Adipocyte (in vitro differentiated cells): ENCODE results near the gene CDC25A.
A peak's percentile ranks its signal among the peaks of the same experiment; 100 is the strongest.

Experiments used
- DNase-seq: peaks from one replicate; pipeline ENCODE4 v3.0.0-alpha.2; 2015; ENCODE audit warnings: low read depth
- H3K27me3 ChIP-seq: replicated peaks from 2 replicates; pipeline ENCODE4 v1.7.0; 2013; ENCODE audit warnings: mild to moderate bottlenecking, low read length, moderate library complexity; ENCODE audit not compliant: control insufficient read depth, insufficient read depth
- H3K36me3 ChIP-seq: 2 replicates; pipeline ENCODE4 v1.7.0; 2013; ENCODE audit warnings: low read length, mild to moderate bottlenecking, moderate library complexity; ENCODE audit not compliant: control insufficient read depth, insufficient read depth, severe bottlenecking
- H3K4me1 ChIP-seq: 2 replicates; pipeline ENCODE4 v1.7.0; 2013; ENCODE audit warnings: mild to moderate bottlenecking, low read length, moderate library complexity; ENCODE audit not compliant: control insufficient read depth, insufficient read depth
- H3K4me3 ChIP-seq: 2 replicates; pipeline ENCODE4 v1.7.0; 2013; ENCODE audit warnings: mild to moderate bottlenecking, low read length, moderate library complexity
- H3K9ac ChIP-seq: 2 replicates; pipeline ENCODE4 v1.7.0; 2013; ENCODE audit warnings: mild to moderate bottlenecking, low read length, moderate library complexity
- H3K9me3 ChIP-seq: 2 replicates; pipeline ENCODE4 v1.7.0; 2013; ENCODE audit warnings: mild to moderate bottlenecking, low read length, moderate library complexity; ENCODE audit not compliant: control insufficient read depth

Gene CDC25A

GRCh38 chr3:48194446-48195071, 6.3 kb upstream of the CDC25A start:
- no peak overlapping the region for H3K9ac ChIP-seq
- no peak overlapping the region for H3K4me3 ChIP-seq
- no peaks in the 10 kb centered on the region for H3K9me3 ChIP-seq
- peaks cover 2% of the 10 kb centered on the region for H3K4me1 ChIP-seq
- H3K27me3 ChIP-seq = peaks cover 2% of the 10 kb centered on the region
- no peaks in the 10 kb centered on the region for H3K36me3 ChIP-seq
- DNase-seq = peak; percentile 82

- H3K27me3 ChIP-seq = no peaks in the 10 kb centered on the region
- H3K36me3 ChIP-seq = no peaks in the 10 kb centered on the region
- H3K4me3 ChIP-seq = no peak overlapping the region
- H3K9me3 ChIP-seq = no peaks in the 10 kb centered on the region
- DNase-seq = no peak
- H3K9ac ChIP-seq = no peak overlapping the region
- peaks cover 13% of the 10 kb centered on the region for H3K4me1 ChIP-seq
Observed at GRCh38 chr3:48190911-48191310, 2.7 kb upstream of the CDC25A start.

- H3K9ac ChIP-seq = no peak overlapping the region
- no peaks in the 10 kb centered on the region for H3K27me3 ChIP-seq
- DNase-seq = no peak
- H3K4me3 ChIP-seq = no peak overlapping the region
- peaks cover 11% of the 10 kb centered on the region for H3K4me1 ChIP-seq
- no peaks in the 10 kb centered on the region for H3K9me3 ChIP-seq
- H3K36me3 ChIP-seq = no peaks in the 10 kb centered on the region
Observed at GRCh38 chr3:48189321-48189720, 1.1 kb upstream of the CDC25A start.

- Histone ChIP-seq H3K27me3 (no peaks in the 10 kb centered on the region), H3K9ac (peak overlapping the region; percentile 79), H3K4me1 (peaks cover 11% of the 10 kb centered on the region), H3K4me3 (peak overlapping the region; percentile 92), H3K9me3 (no peaks in the 10 kb centered on the region), H3K36me3 (no peaks in the 10 kb centered on the region)
- peak; percentile 67 for DNase-seq
Observed at GRCh38 chr3:48187579-48188265, 495 bp downstream of the CDC25A start.

GRCh38 chr3:48187301-48187578, 977 bp downstream of the CDC25A start:
- no peaks in the 10 kb centered on the region for H3K27me3 ChIP-seq
- H3K4me1 ChIP-seq = peaks cover 11% of the 10 kb centered on the region
- peak overlapping the region; percentile 79 for H3K9ac ChIP-seq
- peak overlapping the region; percentile 92 for H3K4me3 ChIP-seq
- peak; percentile 43 for DNase-seq
- no peaks in the 10 kb centered on the region for H3K36me3 ChIP-seq
- no peaks in the 10 kb centered on the region for H3K9me3 ChIP-seq

- Histone ChIP-seq H3K27me3 (no peaks in the 10 kb centered on the region), H3K36me3 (no peaks in the 10 kb centered on the region), H3K9me3 (no peaks in the 10 kb centered on the region), H3K9ac (peak overlapping the region; percentile 79), H3K4me1 (peaks cover 11% of the 10 kb centered on the region), H3K4me3 (peak overlapping the region; percentile 92)
- DNase-seq = peak; percentile 29
Observed at GRCh38 chr3:48186631-48187300, 1.5 kb downstream of the CDC25A start.

- Histone ChIP-seq H3K4me1 (peaks cover 11% of the 10 kb centered on the region), H3K9ac (no peak overlapping the region), H3K27me3 (no peaks in the 10 kb centered on the region), H3K9me3 (no peaks in the 10 kb centered on the region), H3K36me3 (no peaks in the 10 kb centered on the region), H3K4me3 (no peak overlapping the region)
- no peak for DNase-seq
Observed at GRCh38 chr3:48185129-48185528, 3.1 kb downstream of the CDC25A start.

GRCh38 chr3:48184299-48184698, 3.9 kb downstream of the CDC25A start:
- Histone ChIP-seq H3K36me3 (no peaks in the 10 kb centered on the region), H3K9ac (no peak overlapping the region)

GRCh38 chr3:48180531-48181253, 7.5 kb downstream of the CDC25A start:
- peaks cover 15% of the 10 kb centered on the region for H3K36me3 ChIP-seq
- H3K9ac ChIP-seq = no peak overlapping the region
- no peaks in the 10 kb centered on the region for H3K4me1 ChIP-seq
- H3K4me3 ChIP-seq = no peak overlapping the region
- no peaks in the 10 kb centered on the region for H3K27me3 ChIP-seq
- H3K9me3 ChIP-seq = no peaks in the 10 kb centered on the region
- DNase-seq = no peak

More at GRCh38 chr3:48184299-48184698, 3.9 kb downstream of the CDC25A start:
- peaks cover 11% of the 10 kb centered on the region for H3K4me1 ChIP-seq
- H3K27me3 ChIP-seq = no peaks in the 10 kb centered on the region
- DNase-seq = no peak
- no peak overlapping the region for H3K4me3 ChIP-seq
- no peaks in the 10 kb centered on the region for H3K9me3 ChIP-seq

- no peaks in the 10 kb centered on the region for H3K9me3 ChIP-seq
- H3K4me3 ChIP-seq = no peak overlapping the region
- H3K4me1 ChIP-seq = no peaks in the 10 kb centered on the region
- peaks cover 19% of the 10 kb centered on the region for H3K36me3 ChIP-seq
- H3K9ac ChIP-seq = no peak overlapping the region
- H3K27me3 ChIP-seq = no peaks in the 10 kb centered on the region
- DNase-seq = no peak
Observed at GRCh38 chr3:48180021-48180420, 8.2 kb downstream of the CDC25A start.

- peaks cover 26% of the 10 kb centered on the region for H3K36me3 ChIP-seq
- no peak overlapping the region for H3K4me3 ChIP-seq
- DNase-seq = no peak
- H3K4me1 ChIP-seq = no peaks in the 10 kb centered on the region
- no peak overlapping the region for H3K9ac ChIP-seq
- no peaks in the 10 kb centered on the region for H3K9me3 ChIP-seq
- H3K27me3 ChIP-seq = no peaks in the 10 kb centered on the region
Observed at GRCh38 chr3:48178072-48178471, 10.1 kb downstream of the CDC25A start.
